Neural cell (in vitro differentiated cells): ENCODE data around the gene AFF3. TPM values are rescaled to one million over a fixed set of nuclear protein-coding genes. Genes with fewer than 3 reads are reported as not detected.

Source experiments
- H2AFZ ChIP-seq: fragments of 200-600, 300-800 bp; sonication (generic), shearing (Covaris generic); 2 replicates; pipeline ENCODE4 v1.6.0; 2014; ENCODE audit warnings: low read depth, mild to moderate bottlenecking, antibody characterized with exemption, low read length, moderate library complexity
- H3F3A ChIP-seq: fragments of 200-600 bp; shearing (Covaris generic); 2 replicates; pipeline ENCODE4 v1.6.1; 2016; ENCODE audit warnings: mild to moderate bottlenecking, moderate library complexity, mixed read lengths, antibody characterized with exemption, low read length; ENCODE audit not compliant: insufficient read depth, poor library complexity, severe bottlenecking
- H3K27ac ChIP-seq: fragments of 200-600, 300-800 bp; sonication (generic), shearing (Covaris generic); 2 replicates; pipeline ENCODE4 v1.5.1; 2014; ENCODE audit warnings: mild to moderate bottlenecking, low read length, moderate library complexity
- H3K27me3 ChIP-seq: fragments of 300-800, 200-600 bp; sonication (generic), shearing (Covaris generic); 2 replicates; pipeline ENCODE4 v1.6.0; 2014; ENCODE audit warnings: mild to moderate bottlenecking, low read depth, low read length, moderate library complexity; ENCODE audit not compliant: insufficient read depth
- H3K36me3 ChIP-seq: fragments of 300-800, 200-600 bp; sonication (generic), shearing (Covaris generic); 2 replicates; pipeline ENCODE4 v1.5.1; 2014; ENCODE audit warnings: mild to moderate bottlenecking, antibody characterized with exemption, low read length, moderate library complexity; ENCODE audit not compliant: insufficient read depth
- H3K4me2 ChIP-seq: fragments of 300-800, 200-600 bp; sonication (generic), shearing (Covaris generic); 2 replicates; pipeline ENCODE4 v1.6.0; 2014; ENCODE audit warnings: mild to moderate bottlenecking, low read length
- H3K4me3 ChIP-seq: fragments of 300-800, 200-600 bp; sonication (generic), shearing (Covaris generic); 2 replicates; pipeline ENCODE4 v1.5.1; 2014; ENCODE audit warnings: mild to moderate bottlenecking, low read length, moderate library complexity
- H3K79me2 ChIP-seq: fragments of 200-600 bp; shearing (Covaris generic); replicated peaks from 2 replicates; pipeline ENCODE4 v1.6.0; 2014; ENCODE audit warnings: mild to moderate bottlenecking, low read length, moderate library complexity; ENCODE audit not compliant: insufficient read depth
- H3K9ac ChIP-seq: fragments of 300-800, 200-600 bp; sonication (generic), shearing (Covaris generic); 2 replicates; pipeline ENCODE4 v1.6.1; 2016; ENCODE audit warnings: mild to moderate bottlenecking, low read length, mixed read lengths
- H3K9me2 ChIP-seq: fragments of 200-600 bp; shearing (Covaris generic); 2 replicates; pipeline ENCODE4 v1.6.1; 2016; ENCODE audit warnings: mild to moderate bottlenecking, low read length, mixed read lengths; ENCODE audit not compliant: insufficient read depth
- H3K9me3 ChIP-seq: fragments of 200-600, 300-800 bp; sonication (generic), shearing (Covaris generic); 2 replicates; pipeline ENCODE4 v1.6.1; 2016; ENCODE audit warnings: mild to moderate bottlenecking, mixed run types, low read length, moderate library complexity, mixed read lengths
- H4K20me1 ChIP-seq: fragments of 200-600 bp; shearing (Covaris generic); 2 replicates; pipeline ENCODE4 v1.6.1; 2016; ENCODE audit warnings: mild to moderate bottlenecking, mixed run types; ENCODE audit not compliant: insufficient read depth
- EP300 ChIP-seq: fragments of 450-650 bp; conservative IDR thresholded peaks from 2 replicates; pipeline ENCODE4 v1.6.1; 2014; ENCODE audit warnings: antibody characterized with exemption, mild to moderate bottlenecking, moderate library complexity; ENCODE audit not compliant: poor library complexity, severe bottlenecking
- EZH2 ChIP-seq: fragments of 200-600, 300-800 bp; shearing (Covaris generic), sonication (generic); IDR thresholded peaks from 2 replicates; pipeline ENCODE4 v1.6.1; 2014; ENCODE audit warnings: antibody characterized with exemption, low read length, borderline replicate concordance, mild to moderate bottlenecking; ENCODE audit not compliant: insufficient read depth, poor library complexity, severe bottlenecking
- MXI1 ChIP-seq: fragments of 450-650 bp; conservative IDR thresholded peaks from 2 replicates; pipeline ENCODE4 v1.6.1; 2014; ENCODE audit warnings: antibody characterized with exemption, mild to moderate bottlenecking; ENCODE audit not compliant: poor library complexity, severe bottlenecking
- POLR2AphosphoS5 ChIP-seq: IDR thresholded peaks from 2 replicates; pipeline ENCODE4 v1.6.1; 2012
- RAD21 ChIP-seq: fragments of 450-650 bp; conservative IDR thresholded peaks from 2 replicates; pipeline ENCODE4 v1.6.1; 2014; ENCODE audit warnings: antibody characterized with exemption, mild to moderate bottlenecking, moderate library complexity
- SMC3 ChIP-seq: fragments of 450-650 bp; conservative IDR thresholded peaks from 2 replicates; pipeline ENCODE4 v1.6.1; 2014; ENCODE audit warnings: antibody characterized with exemption, mild to moderate bottlenecking, moderate library complexity; ENCODE audit not compliant: poor library complexity
- TAF1 ChIP-seq: IDR thresholded peaks from 2 replicates; pipeline ENCODE4 v1.6.1; 2012; ENCODE audit warnings: low read depth
- polyA plus RNA-seq: library from polyadenylated mRNA; depleted of rRNA; stranded (reverse); fragments of >200 nt; gene quantifications from 2 replicates; pipeline ENCODE4 v1.2.3, GENCODE V29; 2014
- TF ChIP-seq, protein P1 (sequence below): IDR thresholded peaks from 2 replicates; pipeline ENCODE4 v1.6.1; 2012; ENCODE audit warnings: borderline replicate concordance
- TF ChIP-seq, protein P2 (sequence below): fragments of 450-650 bp; IDR thresholded peaks from 2 replicates; pipeline ENCODE4 v1.5.1; 2014; ENCODE audit warnings: antibody characterized with exemption, mild to moderate bottlenecking, moderate library complexity; ENCODE audit not compliant: poor library complexity, severe bottlenecking

The AFF3 gene
- polyA plus RNA-seq, 1 donor from 2014 or later = 5.1 TPM

DNA sequence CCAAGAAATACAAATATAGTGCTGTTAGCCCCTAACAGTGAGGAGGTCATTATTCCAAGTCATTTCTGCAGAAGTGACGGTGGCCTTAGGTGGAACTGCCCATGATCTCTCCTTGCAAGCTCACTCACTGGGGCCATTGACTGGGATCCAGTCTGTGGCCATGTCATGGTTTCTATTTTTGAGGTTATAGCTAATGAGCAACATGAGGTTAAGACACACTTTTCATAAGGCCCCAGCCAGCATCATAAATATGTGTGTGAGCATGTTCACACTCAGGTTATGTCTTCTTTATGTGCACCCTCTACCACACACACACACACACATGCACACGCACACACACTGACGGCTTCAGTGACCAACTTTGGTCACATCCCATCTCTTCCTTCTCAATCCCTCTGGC lies 484 bp downstream of the AFF3 start:
- H3K27me3 ChIP-seq = no peaks in the 10 kb centered on the region
- TF ChIP-seq, protein P1, sequence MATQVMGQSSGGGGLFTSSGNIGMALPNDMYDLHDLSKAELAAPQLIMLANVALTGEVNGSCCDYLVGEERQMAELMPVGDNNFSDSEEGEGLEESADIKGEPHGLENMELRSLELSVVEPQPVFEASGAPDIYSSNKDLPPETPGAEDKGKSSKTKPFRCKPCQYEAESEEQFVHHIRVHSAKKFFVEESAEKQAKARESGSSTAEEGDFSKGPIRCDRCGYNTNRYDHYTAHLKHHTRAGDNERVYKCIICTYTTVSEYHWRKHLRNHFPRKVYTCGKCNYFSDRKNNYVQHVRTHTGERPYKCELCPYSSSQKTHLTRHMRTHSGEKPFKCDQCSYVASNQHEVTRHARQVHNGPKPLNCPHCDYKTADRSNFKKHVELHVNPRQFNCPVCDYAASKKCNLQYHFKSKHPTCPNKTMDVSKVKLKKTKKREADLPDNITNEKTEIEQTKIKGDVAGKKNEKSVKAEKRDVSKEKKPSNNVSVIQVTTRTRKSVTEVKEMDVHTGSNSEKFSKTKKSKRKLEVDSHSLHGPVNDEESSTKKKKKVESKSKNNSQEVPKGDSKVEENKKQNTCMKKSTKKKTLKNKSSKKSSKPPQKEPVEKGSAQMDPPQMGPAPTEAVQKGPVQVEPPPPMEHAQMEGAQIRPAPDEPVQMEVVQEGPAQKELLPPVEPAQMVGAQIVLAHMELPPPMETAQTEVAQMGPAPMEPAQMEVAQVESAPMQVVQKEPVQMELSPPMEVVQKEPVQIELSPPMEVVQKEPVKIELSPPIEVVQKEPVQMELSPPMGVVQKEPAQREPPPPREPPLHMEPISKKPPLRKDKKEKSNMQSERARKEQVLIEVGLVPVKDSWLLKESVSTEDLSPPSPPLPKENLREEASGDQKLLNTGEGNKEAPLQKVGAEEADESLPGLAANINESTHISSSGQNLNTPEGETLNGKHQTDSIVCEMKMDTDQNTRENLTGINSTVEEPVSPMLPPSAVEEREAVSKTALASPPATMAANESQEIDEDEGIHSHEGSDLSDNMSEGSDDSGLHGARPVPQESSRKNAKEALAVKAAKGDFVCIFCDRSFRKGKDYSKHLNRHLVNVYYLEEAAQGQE = no peak
- TF ChIP-seq EP300 (no peak), TAF1 (no peak), MXI1 (no peak), RAD21 (no peak), POLR2AphosphoS5 (no peak), SMC3 (no peak), EZH2 (no peak)
- TF ChIP-seq, protein P2, sequence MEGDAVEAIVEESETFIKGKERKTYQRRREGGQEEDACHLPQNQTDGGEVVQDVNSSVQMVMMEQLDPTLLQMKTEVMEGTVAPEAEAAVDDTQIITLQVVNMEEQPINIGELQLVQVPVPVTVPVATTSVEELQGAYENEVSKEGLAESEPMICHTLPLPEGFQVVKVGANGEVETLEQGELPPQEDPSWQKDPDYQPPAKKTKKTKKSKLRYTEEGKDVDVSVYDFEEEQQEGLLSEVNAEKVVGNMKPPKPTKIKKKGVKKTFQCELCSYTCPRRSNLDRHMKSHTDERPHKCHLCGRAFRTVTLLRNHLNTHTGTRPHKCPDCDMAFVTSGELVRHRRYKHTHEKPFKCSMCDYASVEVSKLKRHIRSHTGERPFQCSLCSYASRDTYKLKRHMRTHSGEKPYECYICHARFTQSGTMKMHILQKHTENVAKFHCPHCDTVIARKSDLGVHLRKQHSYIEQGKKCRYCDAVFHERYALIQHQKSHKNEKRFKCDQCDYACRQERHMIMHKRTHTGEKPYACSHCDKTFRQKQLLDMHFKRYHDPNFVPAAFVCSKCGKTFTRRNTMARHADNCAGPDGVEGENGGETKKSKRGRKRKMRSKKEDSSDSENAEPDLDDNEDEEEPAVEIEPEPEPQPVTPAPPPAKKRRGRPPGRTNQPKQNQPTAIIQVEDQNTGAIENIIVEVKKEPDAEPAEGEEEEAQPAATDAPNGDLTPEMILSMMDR = no peak

DNA sequence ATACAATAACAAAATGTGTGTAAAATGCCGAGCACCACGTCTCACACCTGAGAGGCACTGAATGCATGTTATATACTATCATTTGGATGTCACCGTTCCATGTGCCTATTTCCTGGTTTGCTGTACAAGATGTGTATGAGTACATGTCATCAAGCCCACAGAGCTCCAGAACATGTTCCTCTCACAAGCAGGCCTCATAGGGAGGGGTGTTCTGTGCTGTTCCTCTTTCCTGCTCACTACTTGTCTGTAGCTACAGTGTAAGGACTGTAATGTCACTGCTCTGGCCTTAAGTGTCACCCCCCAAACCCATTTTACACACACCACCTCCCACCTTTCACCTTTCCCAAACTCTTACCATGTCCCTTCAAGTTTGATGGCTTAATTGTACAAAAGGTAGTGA lies 1.8 kb downstream of the AFF3 start:
- H3K27me3 ChIP-seq = no peaks in the 10 kb centered on the region

More for the DNA sequence above, 484 bp downstream of the AFF3 start:
- Histone ChIP-seq H4K20me1 (no peaks in the 10 kb centered on the region), H3K4me3 (no peak overlapping the region), H3K79me2 (no peaks in the 10 kb centered on the region), H2AFZ (no peak overlapping the region), H3K27ac (no peak overlapping the region), H3K36me3 (no peaks in the 10 kb centered on the region), H3F3A (no peaks in the 10 kb centered on the region), H3K9ac (no peak overlapping the region), H3K9me2 (no peaks in the 10 kb centered on the region), H3K4me2 (no peak overlapping the region), H3K9me3 (no peaks in the 10 kb centered on the region)

More for the DNA sequence above, 1.8 kb downstream of the AFF3 start:
- Histone ChIP-seq H2AFZ (no peak overlapping the region), H3K4me2 (no peak overlapping the region), H4K20me1 (no peaks in the 10 kb centered on the region), H3K4me3 (no peak overlapping the region), H3K79me2 (no peaks in the 10 kb centered on the region), H3F3A (no peaks in the 10 kb centered on the region), H3K36me3 (no peaks in the 10 kb centered on the region), H3K9me2 (no peaks in the 10 kb centered on the region), H3K27ac (no peak overlapping the region), H3K9ac (no peak overlapping the region), H3K9me3 (no peaks in the 10 kb centered on the region)
- TF ChIP-seq, protein P1 = no peak
- TF ChIP-seq EZH2 = no peak
